Putamen (tissue), 1 donor: ENCODE results near the gene SRGAP2C.
"Not testable (repeated sequence)": the region's sequence is repeated elsewhere in the genome, so short reads cannot be mapped to it uniquely, and the experiment has no call there.

Experiments used
- DNase-seq: peaks from one replicate; pipeline ENCODE4 v3.0.0-alpha.2; 2016; ENCODE audit warnings: low spot score

SRGAP2C gene

GRCh38 chr1:121186191-121186590, 1.4 kb downstream of the SRGAP2C start:
- not testable (repeated sequence) for DNase-seq

- DNase-seq = peak; percentile 2
These were observed 3.1 kb downstream of the SRGAP2C start for GRCh38 chr1:121187914-121188313.

- not testable (repeated sequence) for DNase-seq
These were observed 7.7 kb downstream of the SRGAP2C start for GRCh38 chr1:121192512-121192911.

GRCh38 chr1:121197095-121197882, 12.5 kb downstream of the SRGAP2C start:
- not testable (repeated sequence) for DNase-seq

- not testable (repeated sequence) for DNase-seq
These were observed 15.0 kb downstream of the SRGAP2C start for GRCh38 chr1:121199763-121200162.

GRCh38 chr1:121200232-121200631, 15.5 kb downstream of the SRGAP2C start:
- DNase-seq = not testable (repeated sequence)

GRCh38 chr1:121200985-121201981, 16.5 kb downstream of the SRGAP2C start:
- DNase-seq = not testable (repeated sequence)

- DNase-seq = not testable (repeated sequence)
These were observed 18.2 kb downstream of the SRGAP2C start for GRCh38 chr1:121202986-121203385.

GRCh38 chr1:121205786-121206711, 21.3 kb downstream of the SRGAP2C start:
- DNase-seq = peak; percentile 0

- DNase-seq = peak; percentile 1
These were observed 22.6 kb downstream of the SRGAP2C start for GRCh38 chr1:121207328-121207727.

GRCh38 chr1:121208375-121208774, 23.6 kb downstream of the SRGAP2C start:
- DNase-seq = not testable (repeated sequence)

- not testable (repeated sequence) for DNase-seq
These were observed 26.0 kb downstream of the SRGAP2C start for GRCh38 chr1:121210778-121211177.

- not testable (repeated sequence) for DNase-seq
These were observed 28.7 kb downstream of the SRGAP2C start for GRCh38 chr1:121213491-121213890.

- DNase-seq = not testable (repeated sequence)
These were observed 29.9 kb downstream of the SRGAP2C start for GRCh38 chr1:121214544-121215156.

- DNase-seq = not testable (repeated sequence)
These were observed 31.1 kb downstream of the SRGAP2C start for GRCh38 chr1:121215699-121216417.

- not testable (repeated sequence) for DNase-seq
These were observed 31.9 kb downstream of the SRGAP2C start for GRCh38 chr1:121216676-121217075.

GRCh38 chr1:121221770-121222169, 37.0 kb downstream of the SRGAP2C start:
- DNase-seq = not testable (repeated sequence)

- DNase-seq = not testable (repeated sequence)
These were observed 39.9 kb downstream of the SRGAP2C start for GRCh38 chr1:121224714-121225113.

GRCh38 chr1:121226295-121226904, 41.6 kb downstream of the SRGAP2C start:
- not testable (repeated sequence) for DNase-seq

- DNase-seq = not testable (repeated sequence)
These were observed 42.1 kb downstream of the SRGAP2C start for GRCh38 chr1:121226925-121227324.
